Astrocyte (in vitro differentiated cells and primary cell): ENCODE results near the gene SLC25A15.

Experiments used
- EZH2 ChIP-seq: IDR thresholded peaks from 2 replicates; pipeline ENCODE4 v1.6.1; 2012; ENCODE audit warnings: mild to moderate bottlenecking, low read length, inconsistent platforms; ENCODE audit not compliant: insufficient read depth
- TF ChIP-seq, protein P1 (sequence below): IDR thresholded peaks from 2 replicates; pipeline ENCODE4 v1.5.1; 2011; ENCODE audit warnings: low read depth, mild to moderate bottlenecking, inconsistent platforms, low read length, moderate library complexity; ENCODE audit not compliant: insufficient read depth

DNA sequence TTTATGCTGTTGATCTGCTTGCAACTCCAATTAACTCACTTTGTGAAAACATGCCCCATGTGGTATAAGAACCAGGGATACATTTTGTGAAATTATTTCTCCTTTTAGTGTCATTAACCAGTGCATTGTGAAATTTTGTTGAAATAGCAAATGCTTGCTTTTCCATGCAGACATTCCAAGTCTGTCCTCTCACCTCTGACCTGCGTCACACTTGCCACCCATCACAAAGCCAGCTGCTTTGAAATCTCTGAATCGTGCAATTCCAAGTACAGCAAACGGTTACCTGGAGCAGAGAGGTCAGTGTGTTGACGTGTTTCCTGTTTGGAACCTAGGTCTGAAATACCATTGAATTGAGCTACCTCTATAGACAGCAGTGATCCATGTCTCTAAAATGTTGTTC, 4.9 kb upstream of the SLC25A15 start:
- TF ChIP-seq, protein P1, sequence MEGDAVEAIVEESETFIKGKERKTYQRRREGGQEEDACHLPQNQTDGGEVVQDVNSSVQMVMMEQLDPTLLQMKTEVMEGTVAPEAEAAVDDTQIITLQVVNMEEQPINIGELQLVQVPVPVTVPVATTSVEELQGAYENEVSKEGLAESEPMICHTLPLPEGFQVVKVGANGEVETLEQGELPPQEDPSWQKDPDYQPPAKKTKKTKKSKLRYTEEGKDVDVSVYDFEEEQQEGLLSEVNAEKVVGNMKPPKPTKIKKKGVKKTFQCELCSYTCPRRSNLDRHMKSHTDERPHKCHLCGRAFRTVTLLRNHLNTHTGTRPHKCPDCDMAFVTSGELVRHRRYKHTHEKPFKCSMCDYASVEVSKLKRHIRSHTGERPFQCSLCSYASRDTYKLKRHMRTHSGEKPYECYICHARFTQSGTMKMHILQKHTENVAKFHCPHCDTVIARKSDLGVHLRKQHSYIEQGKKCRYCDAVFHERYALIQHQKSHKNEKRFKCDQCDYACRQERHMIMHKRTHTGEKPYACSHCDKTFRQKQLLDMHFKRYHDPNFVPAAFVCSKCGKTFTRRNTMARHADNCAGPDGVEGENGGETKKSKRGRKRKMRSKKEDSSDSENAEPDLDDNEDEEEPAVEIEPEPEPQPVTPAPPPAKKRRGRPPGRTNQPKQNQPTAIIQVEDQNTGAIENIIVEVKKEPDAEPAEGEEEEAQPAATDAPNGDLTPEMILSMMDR: no peak
- no peak for TF ChIP-seq EZH2
